Activated CD8-positive, alpha-beta T cell treated with anti-CD3 and anti-CD28 coated beads for 36 hours (primary cell): Measurements from ENCODE around the gene AGFG1. TPM values are rescaled to one million over a fixed set of nuclear protein-coding genes. Genes with fewer than 3 reads are reported as not detected.

Source experiments
- ATAC-seq: fragments of 200-7000 bp; cut with Tn5 transposase; one replicate; pipeline ENCODE4 v1.10.0; 2021; ENCODE audit warnings: mild to moderate bottlenecking, moderate library complexity
- CTCF ChIA-PET: fragments of 350-600 bp; sonication (Branson Sonifier 250); formaldehyde crosslinking; loops from one replicate; lab custom pipeline; 2021; ENCODE audit warnings: antibody characterized with exemption; lab: Charles Lee
- POLR2A ChIA-PET: fragments of 350-600 bp; sonication (Branson Sonifier 250); formaldehyde crosslinking; loops from one replicate; lab custom pipeline; 2021; ENCODE audit warnings: antibody characterized with exemption; lab: Charles Lee
- DNase-seq: peaks from one replicate; pipeline ENCODE4 v3.0.0-alpha.2; 2020
- H3K27ac Mint-ChIP-seq: one replicate; pipeline ENCODE4 v1.8.0; 2021; ENCODE audit warnings: mild to moderate bottlenecking, mixed read lengths
- H3K27me3 Mint-ChIP-seq: one replicate; pipeline ENCODE4 v1.8.0; 2021; ENCODE audit warnings: mixed read lengths
- H3K36me3 Mint-ChIP-seq: one replicate; pipeline ENCODE4 v1.8.0; 2021; ENCODE audit warnings: low read depth, mixed read lengths
- H3K4me1 Mint-ChIP-seq: one replicate; pipeline ENCODE4 v1.8.0; 2021; ENCODE audit warnings: low read depth, mixed read lengths
- H3K4me3 Mint-ChIP-seq: one replicate; pipeline ENCODE4 v1.8.0; 2021; ENCODE audit warnings: mild to moderate bottlenecking, moderate library complexity, mixed read lengths
- H3K9me3 Mint-ChIP-seq: one replicate; pipeline ENCODE4 v1.8.0; 2021; ENCODE audit warnings: mixed read lengths
- intact Hi-C: fragments of 100-400 bp; cut with micrococcal nuclease; formaldehyde crosslinking; loops from one replicate; pipeline ENCODE4 v1.10.0; 2022
- total RNA-seq, 2 experiments: library from RNA; stranded (reverse); gene quantifications; one replicate each; pipeline ENCODE4 v1.2.3, GENCODE V29; 2021
- TF ChIP-seq, protein P1 (sequence below): fragments of 200-600 bp; IDR thresholded peaks from one replicate; pipeline ENCODE4 v1.8.0; 2022; ENCODE audit warnings: antibody characterized with exemption, mild to moderate bottlenecking

Gene AGFG1
- total RNA-seq, 2 experiments from 2014 or later, result 117 to 119 TPM

DNA sequence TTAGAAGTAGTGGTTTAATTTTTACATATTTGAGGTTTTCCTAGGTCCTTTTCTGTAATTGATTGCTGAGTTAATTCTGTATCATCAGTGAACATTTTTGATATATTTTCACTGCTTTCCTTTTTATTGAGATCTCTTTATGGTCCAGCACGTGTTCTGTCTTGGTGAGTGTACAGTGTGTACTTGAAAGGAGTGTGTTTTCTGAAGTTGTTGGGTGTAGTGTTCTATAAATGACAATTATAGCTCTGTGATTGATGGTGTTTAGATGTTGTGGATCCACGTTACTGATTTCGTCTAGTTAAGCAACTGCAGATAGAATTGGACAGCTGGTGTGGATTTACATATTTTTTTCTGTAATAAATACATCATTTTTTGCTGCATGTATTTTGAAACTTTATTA, 32.7 kb downstream of the AGFG1 start:
- H3K4me3 Mint-ChIP-seq, result no peak overlapping the region
- ATAC-seq, result no peak
- no peaks in the 10 kb centered on the region for H3K27me3 Mint-ChIP-seq
- intact Hi-C loops, result no loop called here
- TF ChIP-seq, protein P1, sequence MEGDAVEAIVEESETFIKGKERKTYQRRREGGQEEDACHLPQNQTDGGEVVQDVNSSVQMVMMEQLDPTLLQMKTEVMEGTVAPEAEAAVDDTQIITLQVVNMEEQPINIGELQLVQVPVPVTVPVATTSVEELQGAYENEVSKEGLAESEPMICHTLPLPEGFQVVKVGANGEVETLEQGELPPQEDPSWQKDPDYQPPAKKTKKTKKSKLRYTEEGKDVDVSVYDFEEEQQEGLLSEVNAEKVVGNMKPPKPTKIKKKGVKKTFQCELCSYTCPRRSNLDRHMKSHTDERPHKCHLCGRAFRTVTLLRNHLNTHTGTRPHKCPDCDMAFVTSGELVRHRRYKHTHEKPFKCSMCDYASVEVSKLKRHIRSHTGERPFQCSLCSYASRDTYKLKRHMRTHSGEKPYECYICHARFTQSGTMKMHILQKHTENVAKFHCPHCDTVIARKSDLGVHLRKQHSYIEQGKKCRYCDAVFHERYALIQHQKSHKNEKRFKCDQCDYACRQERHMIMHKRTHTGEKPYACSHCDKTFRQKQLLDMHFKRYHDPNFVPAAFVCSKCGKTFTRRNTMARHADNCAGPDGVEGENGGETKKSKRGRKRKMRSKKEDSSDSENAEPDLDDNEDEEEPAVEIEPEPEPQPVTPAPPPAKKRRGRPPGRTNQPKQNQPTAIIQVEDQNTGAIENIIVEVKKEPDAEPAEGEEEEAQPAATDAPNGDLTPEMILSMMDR, result no peak
- no peak overlapping the region for H3K27ac Mint-ChIP-seq
- ChIA-PET CTCF (interaction anchor here (0.9 to 1.8 kb wide), 5 partner anchors 11 to 39 kb away, joined by 3 to 6 read pairs (median 3); no protein-coding TSS in a partner anchor), POLR2A (no interaction called here)
- peaks cover 46% of the 10 kb centered on the region for H3K36me3 Mint-ChIP-seq
- peaks cover 74% of the 10 kb centered on the region for H3K4me1 Mint-ChIP-seq
- DNase-seq, result no peak
- no peaks in the 10 kb centered on the region for H3K9me3 Mint-ChIP-seq

DNA sequence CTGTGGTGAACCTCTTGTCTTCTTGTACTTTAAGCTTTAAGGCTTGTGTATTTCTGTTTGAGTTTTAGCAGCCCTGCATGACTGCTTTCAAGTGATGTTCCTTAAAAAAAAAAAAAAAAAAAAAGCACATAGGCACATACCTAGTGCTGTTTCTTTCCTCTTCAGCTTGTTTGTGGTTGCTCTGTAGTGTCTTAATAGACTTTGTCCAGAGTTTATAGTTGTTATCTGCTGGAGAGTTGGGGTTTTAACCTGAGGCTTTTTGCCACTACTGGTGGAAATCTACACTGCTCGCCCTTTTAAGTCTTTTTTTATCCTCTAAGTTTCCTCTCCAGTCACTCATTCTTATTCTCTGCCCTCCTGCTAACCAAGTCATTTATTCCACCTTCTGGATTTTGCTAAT, 34.5 kb downstream of the AGFG1 start:
- intact Hi-C loops, result no loop called here
- peaks cover 80% of the 10 kb centered on the region for H3K4me1 Mint-ChIP-seq
- ChIA-PET POLR2A (interaction anchor here (0.6 kb wide), 1 partner anchor 10 kb away, joined by 3 read pairs; no protein-coding TSS in a partner anchor), CTCF (interaction anchor here (1.4 to 1.8 kb wide), 3 partner anchors 13 to 99 kb away, joined by 3 to 6 read pairs (median 4); no protein-coding TSS in a partner anchor)
- DNase-seq (no peak), ATAC-seq (peak; percentile 13)
- H3K9me3 Mint-ChIP-seq, result no peaks in the 10 kb centered on the region
- peak overlapping the region; percentile 50 for H3K27ac Mint-ChIP-seq
- H3K4me3 Mint-ChIP-seq, result no peak overlapping the region
- H3K36me3 Mint-ChIP-seq, result peaks cover 36% of the 10 kb centered on the region
- H3K27me3 Mint-ChIP-seq, result no peaks in the 10 kb centered on the region
- TF ChIP-seq, protein P1, result no peak

DNA sequence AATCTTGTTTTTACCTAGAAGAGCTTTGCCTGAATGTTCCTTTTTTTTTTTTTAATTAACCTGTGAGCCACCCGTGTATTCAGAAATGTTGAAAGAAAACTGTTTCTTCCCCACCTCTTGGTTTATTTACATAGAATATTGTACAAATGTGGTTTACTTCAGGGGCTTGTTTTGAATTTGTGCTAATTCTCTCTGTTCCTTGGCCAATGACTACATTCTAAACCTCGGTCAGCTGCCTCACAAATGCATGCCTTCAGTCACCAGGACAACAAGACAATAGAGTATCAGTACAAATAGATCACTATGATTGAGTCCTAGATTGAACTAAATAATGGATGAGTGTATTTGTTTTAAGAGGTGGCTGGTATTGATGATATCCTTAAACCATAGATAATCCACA, 36.0 kb downstream of the AGFG1 start:
- ChIA-PET CTCF (interaction anchor here (1.2 to 1.4 kb wide), 2 partner anchors 28 to 258 kb away, joined by 3 to 4 read pairs; no protein-coding TSS in a partner anchor), POLR2A (no interaction called here)
- Mint-ChIP-seq H3K27me3 (no peaks in the 10 kb centered on the region), H3K9me3 (no peaks in the 10 kb centered on the region), H3K4me1 (peaks cover 84% of the 10 kb centered on the region), H3K36me3 (peaks cover 25% of the 10 kb centered on the region), H3K27ac (no peak overlapping the region), H3K4me3 (no peak overlapping the region)
- intact Hi-C loops, result no loop called here
- ATAC-seq (no peak), DNase-seq (no peak)
- TF ChIP-seq, protein P1, result no peak

DNA sequence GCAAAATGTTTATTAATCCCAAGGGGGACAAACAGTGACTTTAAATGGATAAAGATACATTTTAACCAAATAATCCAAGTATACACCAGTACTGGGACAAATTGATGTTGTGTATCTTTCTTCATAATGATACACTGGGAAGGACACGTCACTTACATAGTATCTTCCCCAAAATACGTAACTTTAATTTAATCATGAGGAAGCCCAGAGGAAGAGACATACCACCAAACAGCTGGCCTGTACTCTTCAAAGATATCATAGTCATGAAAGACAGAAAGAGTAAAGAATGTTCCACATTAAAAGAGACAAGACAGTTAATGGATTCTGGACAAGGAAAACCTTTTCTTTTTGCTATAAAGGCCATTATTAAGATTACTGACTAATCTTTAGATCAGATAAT, 37.1 kb downstream of the AGFG1 start:
- H3K27me3 Mint-ChIP-seq, result no peaks in the 10 kb centered on the region
- TF ChIP-seq, protein P1, result no peak
- H3K27ac Mint-ChIP-seq, result no peak overlapping the region
- peaks cover 17% of the 10 kb centered on the region for H3K36me3 Mint-ChIP-seq
- peaks cover 82% of the 10 kb centered on the region for H3K4me1 Mint-ChIP-seq
- intact Hi-C loops, result no loop called here
- H3K4me3 Mint-ChIP-seq, result no peak overlapping the region
- DNase-seq, result no peak
- no peak for ATAC-seq
- H3K9me3 Mint-ChIP-seq, result no peaks in the 10 kb centered on the region
- POLR2A ChIA-PET, result interaction anchor here (0.6 kb wide), 1 partner anchor 44 kb away, joined by 3 read pairs; no protein-coding TSS in a partner anchor
- CTCF ChIA-PET, result no interaction called here

DNA sequence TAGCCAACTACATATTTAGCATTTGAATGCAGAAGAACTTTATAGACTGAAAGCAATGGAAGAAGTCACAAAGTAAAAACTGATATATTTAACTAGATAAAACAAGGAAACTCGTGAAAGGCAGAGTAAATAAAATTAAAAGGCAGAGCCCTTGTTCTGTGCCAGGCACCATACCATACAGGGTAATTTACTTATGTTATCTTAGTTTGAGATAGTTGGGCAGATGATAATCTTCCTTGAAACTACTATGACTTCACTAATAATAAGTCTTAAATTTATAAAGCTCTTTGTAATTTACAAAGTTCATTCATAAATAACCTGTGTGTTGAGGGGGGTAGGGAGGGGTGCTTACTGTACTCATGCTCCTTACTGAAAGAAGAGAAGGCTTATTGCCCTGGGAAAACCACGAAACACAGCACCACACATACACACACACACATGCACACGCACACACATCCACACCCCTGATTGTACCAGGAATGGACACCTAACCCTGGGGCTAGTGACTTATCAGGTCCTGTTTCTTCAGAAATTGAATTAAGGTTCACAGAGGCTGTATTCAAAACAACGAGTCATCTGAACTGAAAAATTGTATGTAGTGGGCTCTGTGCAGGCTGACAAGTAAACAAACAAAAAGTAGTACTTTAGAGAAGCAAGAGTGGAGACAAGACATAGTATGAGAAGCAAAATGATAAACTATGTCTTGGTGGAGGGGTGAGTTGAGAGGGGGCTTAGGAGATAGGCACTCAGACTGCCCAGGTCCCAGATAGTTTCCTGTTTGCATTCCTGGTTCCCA, 38.1 kb downstream of the AGFG1 start:
- H3K4me1 Mint-ChIP-seq, result peaks cover 76% of the 10 kb centered on the region
- H3K4me3 Mint-ChIP-seq, result no peak overlapping the region
- H3K9me3 Mint-ChIP-seq, result no peaks in the 10 kb centered on the region
- TF ChIP-seq, protein P1, result no peak
- H3K27me3 Mint-ChIP-seq, result no peaks in the 10 kb centered on the region
- CTCF ChIA-PET, result interaction anchor here (1.0 kb wide), 1 partner anchor 148 kb away, joined by 3 read pairs; no protein-coding TSS in a partner anchor
- ATAC-seq (peak; percentile 53), DNase-seq (no peak)
- H3K27ac Mint-ChIP-seq, result peak overlapping the region; percentile 26
- H3K36me3 Mint-ChIP-seq, result peaks cover 13% of the 10 kb centered on the region
- POLR2A ChIA-PET, result no interaction called here
- intact Hi-C loops, result no loop called here
